Endothelial cell of umbilical vein (primary cell): Measurements from ENCODE around the gene LMO4. TPM values are rescaled to one million over a fixed set of nuclear protein-coding genes. Genes with fewer than 3 reads are reported as not detected.

Source experiments
- BruUV-seq: library from RNA; stranded (reverse); fragments of 400-500 nt; replicated peaks from 2 replicates; lab custom pipeline; 2021; lab: Mats Ljungman, UMichigan
- CTCF ChIA-PET: fragments of 300-600, 350-600 bp; sonication (Branson Sonifier 250); formaldehyde crosslinking; loops from one replicate; lab custom pipeline; 2021; ENCODE audit warnings: antibody characterized with exemption, inconsistent platforms; lab: Charles Lee
- POLR2A ChIA-PET: fragments of 300-600, 350-600 bp; sonication (Branson Sonifier 250); formaldehyde crosslinking; loops from one replicate; lab custom pipeline; 2021; ENCODE audit warnings: antibody characterized with exemption, inconsistent platforms; lab: Charles Lee
- DNase-seq: peaks from one replicate; pipeline ENCODE4 v3.0.0-alpha.2; 2011; ENCODE audit warnings: low read depth, low spot score
- FAIRE-seq: peaks from 2 replicates; lab custom pipeline; 2011; peaks lifted over from hg19 to GRCh38; lab: Jason Lieb, UNC
- H2AFZ ChIP-seq: 2 replicates; pipeline ENCODE4 v1.6.0; 2012; ENCODE audit warnings: low read depth, low read length, control low read depth, inconsistent platforms
- H3K27ac ChIP-seq: 2 replicates; pipeline ENCODE4 v1.5.1; 2011; ENCODE audit warnings: low read depth, mild to moderate bottlenecking, control low read depth, low read length, moderate library complexity; ENCODE audit not compliant: insufficient read depth
- H3K27me3 ChIP-seq, 2 experiments: 2 replicates each; pipeline versions ENCODE4 v1.6.0 to v1.6.1; 2011; ENCODE audit warnings: low read length in 2 of 2, mixed read lengths in 1 of 2; ENCODE audit not compliant: control insufficient read depth in 2 of 2, insufficient read depth in 2 of 2
- H3K36me3 ChIP-seq, 2 experiments: 2 replicates in 1 of 2; 3 replicates in 1 of 2; pipeline ENCODE4 v1.5.1; 2011; ENCODE audit warnings: low read length in 2 of 2, mild to moderate bottlenecking in 1 of 2, moderate library complexity in 1 of 2; ENCODE audit not compliant: control insufficient read depth in 2 of 2, insufficient read depth in 2 of 2; ENCODE audit errors: extremely low read depth in 1 of 2
- H3K4me1 ChIP-seq: 3 replicates; pipeline ENCODE4 v1.5.1; 2011; ENCODE audit warnings: mild to moderate bottlenecking, low read length; ENCODE audit not compliant: control insufficient read depth, insufficient read depth; ENCODE audit errors: extremely low read depth
- H3K4me2 ChIP-seq: 2 replicates; pipeline ENCODE4 v1.6.1; 2011; ENCODE audit warnings: low read length, control low read depth, mixed read lengths; ENCODE audit not compliant: insufficient read depth
- H3K4me3 ChIP-seq, 3 experiments: fragments of 200-600 bp in 1 of 3; sonication (generic), shearing (Covaris generic) in 1 of 3; replicated peaks in 1 of 3; 2 replicates each; pipeline ENCODE4 v1.5.1; 2011 to 2016; ENCODE audit warnings: control low read depth in 3 of 3, low read length in 3 of 3, mild to moderate bottlenecking in 2 of 3, inconsistent platforms in 1 of 3, low read depth in 1 of 3, moderate library complexity in 1 of 3; ENCODE audit not compliant: insufficient read depth in 1 of 3
- H3K79me2 ChIP-seq: 2 replicates; pipeline ENCODE4 v1.6.0; 2012; ENCODE audit warnings: low read length, inconsistent platforms; ENCODE audit not compliant: control insufficient read depth, insufficient read depth
- H3K9ac ChIP-seq: replicated peaks from 2 replicates; pipeline ENCODE3; 2011; ENCODE audit warnings: low read length, control low read depth; ENCODE audit not compliant: insufficient read depth; ENCODE audit errors: extremely low read depth
- H3K9me1 ChIP-seq: replicated peaks from 3 replicates; pipeline ENCODE4 v1.6.0; 2011; ENCODE audit warnings: mild to moderate bottlenecking, low read length; ENCODE audit not compliant: control insufficient read depth, insufficient read depth; ENCODE audit errors: extremely low read depth
- H3K9me3 ChIP-seq: replicated peaks from 2 replicates; pipeline ENCODE4 v1.5.1; 2012; ENCODE audit warnings: low read length, inconsistent platforms; ENCODE audit not compliant: control insufficient read depth, insufficient read depth
- H4K20me1 ChIP-seq: replicated peaks from 2 replicates; pipeline ENCODE3; 2011; ENCODE audit warnings: mild to moderate bottlenecking, low read length; ENCODE audit not compliant: control insufficient read depth, insufficient read depth; ENCODE audit errors: extremely low read depth
- CTCF ChIP-seq, 2 donors: IDR thresholded peaks; 1 replicate in 1 of 2; 2 replicates in 1 of 2; pipeline ENCODE4 v1.5.1; 2011; ENCODE audit warnings: low read length in 2 of 2, mild to moderate bottlenecking in 2 of 2, moderate library complexity in 2 of 2, control low read depth in 1 of 2, inconsistent platforms in 1 of 2, low read depth in 1 of 2; ENCODE audit not compliant: insufficient read depth in 1 of 2; ENCODE audit errors: extremely low read depth in 1 of 2
- EZH2 ChIP-seq: IDR thresholded peaks from 2 replicates; pipeline ENCODE4 v1.6.1; 2012; ENCODE audit warnings: borderline replicate concordance, low read depth, mild to moderate bottlenecking, moderate library complexity, low read length, inconsistent platforms; ENCODE audit not compliant: severe bottlenecking
- FOS ChIP-seq: IDR thresholded peaks from 2 replicates; pipeline ENCODE4 v1.6.1; 2011; ENCODE audit warnings: mild to moderate bottlenecking, low read length, moderate library complexity, borderline replicate concordance; ENCODE audit not compliant: insufficient read depth
- GATA2 ChIP-seq: IDR thresholded peaks from 2 replicates; pipeline ENCODE4 v1.7.0; 2011; ENCODE audit warnings: low read depth, mild to moderate bottlenecking, moderate library complexity, mixed read lengths, low read length; ENCODE audit not compliant: insufficient read length, insufficient read depth
- JUN ChIP-seq: IDR thresholded peaks from 2 replicates; pipeline ENCODE4 v1.6.1; 2011; ENCODE audit warnings: borderline replicate concordance, low read depth; ENCODE audit not compliant: insufficient read length, insufficient read depth
- MAX ChIP-seq: IDR thresholded peaks from 2 replicates; pipeline ENCODE4 v1.6.1; 2011; ENCODE audit not compliant: insufficient read depth, insufficient read length
- MYC ChIP-seq: IDR thresholded peaks from one replicate; pipeline ENCODE4 v1.6.1; 2011; ENCODE audit warnings: mild to moderate bottlenecking, low read depth, low read length
- POLR2A ChIP-seq: IDR thresholded peaks from 2 replicates; pipeline ENCODE4 v1.6.1; 2012; ENCODE audit warnings: low read depth, mild to moderate bottlenecking, control low read depth, low read length
- POLR2AphosphoS5 ChIP-seq: IDR thresholded peaks from 2 replicates; pipeline ENCODE4 v1.6.1; 2012; ENCODE audit warnings: low read depth, mild to moderate bottlenecking, control low read depth, low read length, moderate library complexity; ENCODE audit not compliant: insufficient read depth
- dilution Hi-C: fragments of 300-500 bp; cut with MboI; formaldehyde crosslinking; loops from one replicate; pipeline ENCODE4 v1.15.0; 2019; ENCODE audit warnings: low sequenced_read_pairs; ENCODE audit not compliant: extremely low pct_ligation_motif_present
- intact Hi-C: fragments of 100-400 bp; cut with micrococcal nuclease; formaldehyde crosslinking; loops from one replicate; pipeline ENCODE4 v1.10.0; 2022
- polyA plus RNA-seq, 4 experiments: library from polyadenylated mRNA; depleted of rRNA in 3 of 4; stranded (reverse) in 3 of 4; unstranded in 1 of 4; fragments of >200 nt; gene quantifications; 2 replicates each; pipeline versions ENCODE4 v1.2.1 to v1.2.3, GENCODE V29; 2011 to 2012; ENCODE audit warnings: missing spikeins in 1 of 4
- total RNA-seq: library from RNA; stranded (reverse); gene quantifications from 2 replicates; pipeline ENCODE4 v1.2.3, GENCODE V29; 2021

Gene LMO4
- total and polyA plus RNA-seq, 2 donors (not counting 3 experiments of a cell fraction or from before 2014, with no cell fraction given) = 24.8 to 36.6 TPM

GRCh38 chr1:87318806-87319205, 9.9 kb upstream of the LMO4 start:
- CTCF ChIA-PET = no interaction called here
- peaks cover 9 to 10% of the 10 kb centered on the region in 2 experiments for H3K27me3 ChIP-seq
- no peaks in the 10 kb centered on the region for H3K79me2 ChIP-seq
- no peak overlapping the region for H2AFZ ChIP-seq
- no TSS peak for BruUV-seq
- no peaks in the 10 kb centered on the region for H3K36me3 ChIP-seq
- no peaks in the 10 kb centered on the region for H4K20me1 ChIP-seq
- no peak overlapping the region for H3K4me3 ChIP-seq
- POLR2A ChIA-PET = no interaction called here
- H3K4me2 ChIP-seq = no peak overlapping the region
- dilution Hi-C loops = no loop called here
- TF ChIP-seq POLR2AphosphoS5 = no peak
- TF ChIP-seq EZH2 = no peak
- no peak for TF ChIP-seq CTCF (IDR thresholded peaks at IDR 0.05; ENCODE audit: extremely low read depth in 1 of 2, insufficient read depth in 1 of 2, low read depth in 1 of 2, low read length in 2 of 2)
- no peak for TF ChIP-seq FOS
- no peak for TF ChIP-seq MYC
- TF ChIP-seq MAX = no peak
- no peak for TF ChIP-seq GATA2
- TF ChIP-seq POLR2A = no peak
- no peak for TF ChIP-seq JUN
- DNase-seq (no peak), FAIRE-seq (no peak)
- no peaks in the 10 kb centered on the region for H3K9me1 ChIP-seq
- no peak overlapping the region for H3K9ac ChIP-seq
- no peaks in the 10 kb centered on the region for H3K4me1 ChIP-seq
- H3K27ac ChIP-seq = no peak overlapping the region
- intact Hi-C loops = no loop called here
- H3K9me3 ChIP-seq = no peaks in the 10 kb centered on the region
